NK-92 (cell line): ENCODE data around the gene ACOX3.
"Not testable (repeated sequence)": the region's sequence is repeated elsewhere in the genome, so short reads cannot be mapped to it uniquely, and the experiment has no call there.

ENCODE experiments used
- DNase-seq: peaks from one replicate; lab custom pipeline; 2025; ENCODE audit not compliant: unreplicated experiment; lab: John Stamatoyannopoulos, UW

Gene ACOX3

DNA sequence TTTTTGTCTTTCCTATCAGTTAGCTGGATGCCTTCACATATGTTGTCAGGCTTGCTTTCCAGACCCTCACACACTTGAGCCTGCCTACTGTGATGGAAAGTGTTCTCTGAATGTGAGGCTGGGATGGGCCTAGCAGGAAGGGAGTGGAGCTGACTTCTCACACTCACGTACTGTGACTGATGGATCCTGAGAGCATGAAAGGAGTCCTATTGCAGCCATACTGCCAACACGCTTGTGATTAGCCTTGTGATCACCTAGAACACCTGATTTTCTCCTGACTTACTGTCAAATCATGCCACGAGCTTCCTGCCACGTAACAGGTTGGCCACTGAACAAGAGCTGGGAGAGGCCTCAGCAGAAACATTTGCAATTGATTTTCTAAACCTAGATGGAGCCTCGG lies 49.9 kb downstream of the ACOX3 start:
- no peak for DNase-seq

DNA sequence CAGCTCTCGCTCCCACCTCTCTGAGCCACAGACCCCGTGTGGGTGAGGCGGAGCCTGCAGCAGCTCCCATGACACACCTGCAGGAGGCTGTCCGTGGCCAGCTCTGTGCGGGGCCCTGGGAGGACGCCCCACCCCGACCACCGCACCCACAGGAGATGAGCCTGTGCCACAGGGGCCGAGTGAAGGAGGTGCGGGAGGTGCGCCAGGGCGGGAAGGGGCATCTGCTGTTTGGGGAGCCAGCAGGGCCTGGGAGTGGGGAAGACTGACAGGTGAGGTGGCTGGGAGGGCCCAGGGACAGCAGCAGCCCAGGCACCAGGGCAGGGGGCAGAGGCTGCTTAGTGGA lies 52.0 kb downstream of the ACOX3 start:
- DNase-seq, result no peak

DNA sequence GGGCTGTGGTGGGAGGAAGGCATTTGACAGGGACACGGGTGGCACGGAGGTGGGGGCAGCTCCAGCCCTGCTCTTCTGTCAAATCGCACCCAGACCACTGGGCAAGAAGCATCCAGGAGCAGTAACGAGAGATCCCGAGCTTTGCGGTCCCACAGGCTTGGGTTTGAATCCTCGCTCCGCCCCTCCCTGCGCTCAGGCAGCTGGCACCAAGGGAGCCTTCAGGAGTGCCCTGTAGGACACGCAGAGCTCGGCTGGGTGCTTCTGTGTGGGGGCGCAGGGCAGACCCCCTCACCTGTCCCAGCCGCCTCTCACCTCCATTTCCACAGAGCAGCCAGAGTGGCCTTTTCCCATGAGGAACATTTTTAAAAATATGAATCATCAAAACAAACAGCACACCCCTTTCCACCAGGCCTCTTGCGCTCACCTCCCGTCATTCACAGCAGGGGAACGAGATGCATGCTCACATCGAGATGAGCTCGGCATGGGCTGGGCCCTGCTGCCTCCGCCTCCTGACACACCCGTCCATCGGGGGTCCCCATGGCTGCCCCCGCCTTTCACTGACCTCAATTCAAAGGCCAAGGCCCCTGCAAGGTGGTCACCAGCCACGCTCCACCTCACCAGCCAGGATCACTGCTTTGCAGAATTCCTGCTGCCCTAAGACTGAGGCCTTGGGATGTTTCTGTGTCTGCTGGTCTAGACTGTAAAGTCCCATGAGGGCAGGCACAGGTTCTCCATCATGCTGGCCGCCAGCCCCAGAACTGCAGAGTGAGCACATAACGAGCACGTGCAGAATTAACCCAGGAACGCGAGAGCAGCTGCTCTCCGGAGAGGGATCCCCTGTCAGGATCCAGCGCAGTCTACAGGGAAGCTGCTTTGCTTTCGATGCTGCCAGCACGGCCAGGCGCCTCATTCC lies 52.7 kb downstream of the ACOX3 start:
- DNase-seq, result no peak

DNA sequence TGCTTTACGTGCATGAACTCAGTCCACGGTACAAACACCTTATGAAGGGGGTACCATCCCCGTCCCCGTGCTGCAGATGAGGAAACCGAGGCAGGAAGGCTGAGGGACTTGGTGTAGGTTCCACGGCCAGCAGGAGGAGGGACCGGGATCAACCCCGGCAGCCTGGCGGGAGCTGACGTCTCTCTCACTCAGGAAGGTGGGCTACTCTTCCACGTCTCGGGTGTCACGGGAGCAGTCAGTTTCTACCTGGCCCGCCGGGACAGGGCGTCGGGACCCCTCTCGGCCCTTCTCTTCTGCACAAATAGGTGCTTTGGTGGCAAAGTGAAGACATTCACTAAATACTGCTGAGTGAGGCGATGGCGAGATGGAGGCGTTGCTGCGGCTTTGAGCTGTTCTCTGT lies 53.3 kb downstream of the ACOX3 start:
- DNase-seq, result no peak

DNA sequence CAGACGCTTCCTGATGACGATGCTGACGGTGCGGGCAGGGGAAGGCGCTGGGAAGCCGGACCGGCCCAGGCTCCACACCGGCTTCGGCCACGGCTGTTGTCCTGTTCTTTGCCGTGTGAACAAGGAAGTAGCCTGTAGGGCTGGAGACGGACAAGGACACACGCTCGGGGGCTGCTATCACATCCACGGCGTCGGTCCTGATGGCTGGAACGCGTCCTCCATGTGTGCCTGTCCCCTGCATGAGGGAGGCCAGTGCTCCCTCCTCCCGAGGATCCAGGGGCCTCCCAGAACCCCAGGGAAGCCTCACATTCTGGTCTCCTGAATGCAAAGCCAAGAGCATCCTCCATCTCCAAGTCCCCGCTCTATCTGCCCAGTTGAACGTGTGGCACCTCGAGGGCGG lies 53.8 kb downstream of the ACOX3 start:
- no peak for DNase-seq

DNA sequence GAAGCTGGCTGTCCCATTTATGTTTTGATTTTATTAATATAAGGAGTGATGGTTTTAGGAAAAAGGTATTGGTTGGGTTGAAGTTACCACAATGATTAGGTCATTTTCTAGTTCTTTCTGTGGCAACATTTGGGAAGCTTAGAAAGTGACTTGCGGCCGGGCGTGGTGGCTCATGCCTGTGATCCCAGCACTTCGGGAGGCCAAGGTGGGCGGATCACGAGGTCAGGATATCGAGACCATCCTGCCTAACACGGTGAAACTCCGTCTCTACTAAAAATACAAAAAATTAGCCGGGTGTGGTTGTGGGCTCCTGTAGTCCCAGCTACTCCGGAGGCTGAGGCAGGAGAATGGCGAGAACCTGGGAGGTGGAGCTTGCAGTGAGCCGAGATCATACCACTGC lies 54.4 kb downstream of the ACOX3 start:
- not testable (repeated sequence) for DNase-seq

DNA sequence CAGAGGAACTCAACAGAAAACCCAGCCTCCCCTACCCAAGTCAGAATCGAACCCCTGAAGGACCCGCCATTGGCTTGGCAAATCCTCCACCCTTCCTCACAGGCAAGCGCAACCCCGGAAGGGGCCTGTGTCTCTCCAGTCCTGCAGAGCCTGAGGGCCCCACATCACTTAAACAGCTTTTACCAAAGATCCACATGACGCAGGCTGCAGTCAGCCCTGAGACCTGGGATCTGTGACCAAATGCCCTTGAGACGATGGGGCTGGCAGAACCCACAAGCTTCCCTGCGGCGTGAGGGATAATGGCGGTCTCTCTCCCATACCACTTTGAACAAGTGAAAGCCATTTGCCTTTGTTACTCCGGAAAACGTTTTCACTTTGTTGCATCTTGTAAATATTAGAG lies 54.9 kb downstream of the ACOX3 start:
- no peak for DNase-seq

DNA sequence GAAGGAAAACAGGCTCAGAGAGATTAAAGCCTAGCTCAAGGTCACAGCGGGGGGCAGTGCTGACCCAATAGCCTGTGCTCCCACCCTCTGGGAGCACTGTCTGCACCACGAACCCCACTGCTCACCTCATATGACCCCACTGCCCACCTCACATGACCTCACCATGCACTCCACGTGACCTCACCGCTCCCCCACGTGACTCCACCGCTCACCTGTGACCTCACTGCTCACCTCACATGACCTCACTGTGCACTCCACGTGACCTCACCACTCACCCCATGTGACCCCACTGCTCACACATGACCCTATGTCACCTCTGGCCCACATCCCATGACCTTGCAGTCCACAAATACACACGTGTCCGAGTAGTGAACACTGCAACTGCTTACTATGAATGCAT lies 55.4 kb downstream of the ACOX3 start:
- no peak for DNase-seq

DNA sequence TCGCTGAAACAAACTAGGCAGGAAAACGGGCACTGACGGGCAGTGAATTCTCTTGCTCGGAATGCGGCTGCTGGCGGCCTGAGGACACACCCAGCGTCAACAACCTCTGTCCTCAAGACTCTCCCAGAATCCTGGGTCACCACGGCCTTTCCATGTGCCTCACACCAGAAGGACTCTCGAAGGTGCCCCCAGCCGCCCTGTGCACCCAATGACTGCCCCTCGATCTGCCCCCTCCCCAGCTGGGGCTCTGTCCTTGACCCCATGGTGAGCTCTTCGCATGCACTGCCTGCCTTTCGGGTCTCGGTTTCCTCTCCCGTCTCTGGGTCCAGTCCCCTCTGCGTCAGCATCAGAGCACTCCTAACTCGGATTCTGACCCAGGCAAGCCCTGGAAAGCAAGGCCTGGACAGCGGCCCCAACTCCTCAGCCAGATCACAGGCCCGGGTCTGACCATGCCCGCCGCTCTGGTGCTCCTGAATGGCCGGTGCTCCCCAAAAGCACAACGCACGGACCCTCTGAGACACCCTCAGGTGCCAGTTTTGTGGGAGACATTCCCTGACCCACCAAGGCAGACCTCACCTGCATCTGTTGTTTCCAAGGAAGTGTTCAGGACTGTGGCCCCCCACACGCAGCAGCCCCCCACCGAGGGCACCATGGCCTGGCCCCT lies 56.0 kb downstream of the ACOX3 start:
- DNase-seq, result no peak

DNA sequence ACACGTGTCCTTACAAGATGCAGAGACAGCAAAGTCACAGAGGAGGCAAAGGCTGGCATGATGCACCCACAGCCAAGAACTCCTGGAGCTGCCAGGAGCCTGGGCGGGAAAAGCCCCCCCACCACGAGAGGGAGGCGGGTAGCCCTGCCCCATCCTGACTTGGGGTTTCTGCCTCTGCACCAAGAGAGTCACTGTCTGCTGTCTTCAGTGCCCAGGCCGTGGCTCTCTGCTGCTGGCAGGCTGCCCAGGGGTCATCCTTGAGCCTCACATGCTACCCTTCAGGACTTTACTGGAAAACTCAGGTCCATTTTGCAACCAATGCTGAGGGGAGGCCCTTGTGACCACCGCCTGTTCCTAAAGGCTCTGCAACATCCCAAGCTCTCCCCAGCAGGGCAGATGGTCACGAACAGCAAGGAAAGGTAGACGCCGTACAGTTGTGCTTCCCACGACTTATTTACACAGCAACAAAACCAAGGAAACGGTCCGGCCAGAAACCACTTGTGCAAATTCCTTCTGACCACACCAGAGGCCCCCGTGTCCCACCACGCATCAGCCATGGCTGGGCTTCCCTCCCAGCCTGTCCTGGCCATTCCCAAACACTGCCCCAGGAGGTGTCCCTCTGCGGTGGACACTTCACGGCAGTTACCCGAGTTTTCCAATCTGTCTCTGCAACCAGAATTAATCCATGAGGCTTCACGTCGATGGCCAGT lies 56.9 kb downstream of the ACOX3 start:
- no peak for DNase-seq

DNA sequence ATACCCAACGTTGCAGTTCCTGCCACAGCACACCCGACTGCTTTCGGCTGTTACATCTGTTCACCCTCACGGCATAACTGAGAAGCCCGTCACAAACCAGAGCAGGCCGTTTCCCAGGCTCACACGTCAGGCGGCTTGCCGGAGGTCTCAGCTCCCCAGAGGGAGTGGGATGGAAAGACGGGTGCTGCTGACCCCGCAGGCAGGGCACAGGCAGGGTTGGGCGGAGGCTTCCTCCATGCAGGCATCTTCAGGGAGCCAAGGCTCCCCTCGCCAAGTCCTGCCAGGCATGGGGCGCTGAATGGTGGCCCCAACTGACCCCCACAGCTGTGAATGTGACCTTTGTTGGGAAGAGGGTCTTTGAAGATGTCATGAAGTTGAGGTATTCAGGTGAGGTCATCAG lies 57.5 kb downstream of the ACOX3 start:
- DNase-seq, result no peak

DNA sequence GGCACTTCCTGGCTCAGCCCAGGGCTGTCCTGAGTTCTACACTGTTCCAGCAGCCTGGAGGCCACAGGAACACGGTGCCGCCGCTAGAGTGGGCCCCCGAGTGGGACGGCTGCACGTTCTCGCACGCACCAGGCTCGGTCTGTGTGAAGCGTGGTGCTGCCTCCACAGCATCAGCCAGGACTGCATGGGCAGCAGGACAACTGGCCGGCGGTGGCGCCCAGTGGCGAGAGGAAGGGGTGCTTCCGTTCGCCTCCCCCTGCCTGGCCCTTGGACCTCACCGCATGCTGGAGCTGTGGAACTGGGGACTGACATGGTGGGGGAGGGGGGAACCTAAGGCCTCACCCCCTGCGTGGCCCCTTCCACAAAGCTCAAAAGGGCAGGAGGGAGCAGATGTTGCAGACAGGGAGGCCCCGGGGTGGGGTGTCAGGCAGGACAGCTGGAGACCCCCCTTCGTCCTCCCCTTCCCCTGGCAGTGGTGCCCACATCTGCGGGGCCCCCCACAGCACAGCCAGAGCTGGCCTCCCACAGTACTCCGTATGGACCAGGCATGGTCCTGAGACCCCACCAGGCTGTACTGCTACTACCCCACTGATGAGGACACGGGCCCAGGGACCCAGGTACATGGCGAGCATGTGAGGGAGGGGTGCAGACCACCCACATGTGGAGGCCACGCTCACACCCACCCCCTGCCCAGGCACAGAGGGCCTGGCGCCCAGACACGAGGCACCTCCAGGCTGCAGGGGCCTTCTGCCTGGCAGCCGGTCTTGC lies 58.5 kb downstream of the ACOX3 start:
- no peak for DNase-seq

DNA sequence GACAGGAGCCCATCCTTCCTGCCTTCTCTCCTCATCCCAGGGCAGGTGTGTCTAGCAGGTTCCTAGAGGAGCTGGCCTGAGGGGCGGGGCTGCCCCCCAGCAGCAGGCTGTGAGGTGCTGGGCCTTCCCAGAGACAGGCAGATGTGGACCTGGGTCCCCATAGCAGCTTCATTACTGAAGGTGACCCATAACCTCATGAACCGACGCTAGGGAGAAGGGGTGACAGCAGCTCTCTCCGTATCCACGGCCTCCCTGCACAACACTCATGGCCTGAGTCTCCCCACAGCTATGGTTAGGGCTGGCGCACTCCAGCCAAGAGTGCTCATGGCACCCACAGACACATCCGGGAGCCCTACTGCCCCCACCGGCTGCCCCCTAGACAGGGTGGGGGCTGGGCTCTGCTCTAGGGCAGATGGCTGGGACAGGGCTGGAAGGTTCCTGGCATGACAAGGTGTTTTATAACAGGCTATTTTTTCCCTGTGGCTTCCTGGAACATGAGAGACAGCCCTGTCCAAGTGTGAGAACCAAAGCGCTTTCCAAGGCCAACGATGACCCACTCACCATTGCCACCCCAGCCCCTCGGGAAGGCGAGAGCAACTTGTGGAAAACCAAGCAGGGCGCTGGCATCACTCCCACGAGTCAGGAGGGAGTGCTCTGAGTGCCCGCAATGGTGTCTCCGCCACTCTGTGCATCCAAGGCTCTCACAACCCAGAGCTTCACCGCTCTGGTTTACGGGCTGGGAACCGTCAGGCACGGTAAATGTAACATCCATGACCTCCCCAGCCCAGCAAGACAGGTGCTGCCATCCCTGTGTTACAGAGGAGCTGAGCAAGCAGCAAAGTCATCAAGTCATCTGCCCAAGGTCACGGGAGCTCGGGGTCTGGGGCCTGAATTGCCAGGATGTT lies 59.8 kb downstream of the ACOX3 start:
- no peak for DNase-seq

DNA sequence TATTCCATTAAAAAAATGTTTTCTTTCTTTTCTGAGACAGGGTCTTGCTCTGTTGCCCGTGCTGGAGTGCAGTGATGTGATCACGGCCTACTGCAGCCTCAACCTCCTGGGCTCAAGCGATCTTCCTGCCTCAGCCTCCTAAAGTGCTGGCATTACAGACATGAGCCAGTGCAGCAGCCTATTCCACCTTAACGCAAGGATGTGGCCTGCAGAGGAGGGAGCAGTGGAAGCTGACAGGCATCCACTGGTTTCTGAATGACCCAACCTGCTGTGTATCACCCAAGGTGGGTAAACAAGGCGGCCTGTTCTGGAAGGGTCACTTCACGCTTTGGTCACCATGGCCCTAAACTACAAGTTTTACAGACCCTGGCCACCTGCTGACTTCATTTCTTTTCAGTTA lies 60.8 kb downstream of the ACOX3 start:
- no peak for DNase-seq

DNA sequence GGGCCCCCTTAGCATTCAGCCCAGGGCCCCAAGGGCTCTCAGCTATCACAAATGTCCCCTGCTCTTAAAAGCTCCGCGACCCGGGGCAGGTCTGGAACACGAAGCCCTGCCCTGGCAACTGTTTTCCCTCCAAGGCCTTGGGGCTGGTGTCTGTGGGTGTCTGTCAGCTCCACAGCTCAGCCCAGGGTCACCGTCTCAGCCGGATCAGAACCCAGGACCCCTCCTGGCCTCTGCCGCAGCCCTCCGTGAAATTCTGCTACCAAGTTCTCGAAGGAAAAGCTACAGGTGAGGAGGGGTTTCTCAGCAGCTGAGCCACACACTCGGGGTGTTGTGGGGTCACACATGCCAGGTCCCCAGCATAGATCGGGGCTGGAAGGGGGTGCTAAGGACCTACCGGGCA lies 61.2 kb downstream of the ACOX3 start:
- DNase-seq, result no peak

DNA sequence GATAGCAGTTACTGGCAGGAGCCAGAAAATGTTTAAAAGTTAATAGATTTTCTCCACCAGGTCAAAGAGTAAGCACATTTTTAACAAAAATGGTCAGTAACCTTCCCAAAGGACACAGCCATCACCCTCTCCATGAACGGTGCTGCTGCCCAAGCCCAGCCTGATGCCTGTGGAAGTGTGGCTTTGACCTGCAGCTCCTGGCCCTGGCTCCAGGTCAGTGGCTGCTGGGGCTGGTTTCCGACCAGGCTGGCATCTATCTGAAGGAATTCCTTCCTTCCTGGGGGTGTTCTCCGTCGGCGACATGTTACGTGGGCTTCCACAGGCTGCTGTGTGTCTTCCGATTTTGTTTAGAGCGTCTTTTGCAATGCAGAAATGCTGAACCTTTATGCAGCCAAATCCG lies 61.7 kb downstream of the ACOX3 start:
- no peak for DNase-seq

DNA sequence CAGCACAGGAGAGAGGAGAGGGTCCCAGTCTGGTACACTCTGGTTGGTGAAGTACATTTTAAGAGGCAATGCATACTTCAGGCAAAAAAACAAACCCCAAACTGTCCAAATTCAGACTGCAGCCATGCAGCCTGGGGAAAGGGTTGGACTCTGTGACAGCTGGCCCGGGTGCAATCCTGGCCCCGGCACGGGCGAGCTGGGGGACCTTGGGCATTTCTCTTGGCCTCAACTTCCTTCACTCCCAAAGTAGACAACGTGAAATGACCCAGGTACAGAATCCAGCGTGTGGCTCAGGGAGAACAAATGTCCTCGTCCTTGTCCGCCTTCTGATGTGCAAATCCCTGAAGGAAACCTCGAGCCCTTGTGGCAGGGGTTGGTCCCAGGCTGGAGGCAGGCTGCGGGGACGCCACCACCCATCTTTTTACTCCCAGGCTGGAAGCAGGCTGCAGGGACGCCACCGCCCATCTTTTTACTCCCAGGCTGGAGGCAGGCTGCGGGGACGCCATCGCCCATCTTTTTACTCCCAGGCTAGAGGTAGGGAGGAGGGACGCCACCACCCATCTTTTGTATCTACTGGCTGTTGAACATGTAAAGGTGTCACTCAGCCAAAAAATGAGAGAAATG lies 62.3 kb downstream of the ACOX3 start:
- DNase-seq, result no peak

DNA sequence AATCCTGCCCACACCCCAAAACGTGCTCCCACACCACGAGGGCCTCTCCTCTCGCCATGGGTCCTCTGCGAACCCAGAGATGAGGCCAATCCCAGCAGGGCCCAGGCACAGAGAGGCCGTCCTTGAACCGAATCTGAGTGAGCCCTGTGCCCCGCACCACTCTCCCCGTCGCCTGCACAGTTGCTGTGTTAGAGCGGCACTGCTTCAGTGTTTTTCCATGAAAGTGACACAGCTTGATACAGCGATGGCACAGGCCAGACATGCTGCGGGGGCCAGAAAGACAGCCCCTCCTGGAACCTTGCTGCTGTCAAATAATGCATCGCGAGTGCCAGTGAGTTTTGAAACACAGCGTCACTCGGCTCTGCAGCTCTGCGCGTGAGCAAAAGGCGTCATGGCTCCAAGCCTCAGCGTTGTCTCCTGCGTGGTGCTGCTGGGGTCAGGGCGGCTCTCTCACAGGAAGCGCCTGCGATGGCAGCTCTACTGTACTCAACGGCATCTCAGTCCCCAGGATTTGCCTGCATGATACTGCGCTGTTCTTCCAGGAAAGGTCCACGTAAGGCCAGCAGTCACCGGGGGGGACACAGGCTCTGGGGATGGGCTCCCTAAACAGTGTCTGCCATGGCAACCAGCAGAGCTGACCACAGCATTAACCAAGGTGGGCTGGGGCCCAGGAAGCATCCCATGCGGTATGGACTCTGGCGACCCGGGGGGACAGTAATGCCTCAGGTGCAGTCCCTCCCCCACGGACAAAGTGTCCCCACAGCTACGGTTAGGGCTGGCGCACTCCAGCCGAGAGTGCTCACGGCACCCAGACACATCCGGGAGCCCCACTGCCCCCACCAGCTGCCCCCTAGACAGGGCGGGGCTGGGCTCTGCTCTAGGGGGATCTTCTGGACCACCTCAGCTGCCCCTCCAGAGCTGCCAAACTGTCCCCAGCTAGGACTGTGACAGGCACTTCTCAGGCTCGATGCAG lies 63.1 kb downstream of the ACOX3 start:
- no peak for DNase-seq
